Measurements from ENCODE around the gene MYLK4. TPM values are rescaled to one million over a fixed set of nuclear protein-coding genes. Genes with fewer than 3 reads are reported as not detected.

Gene MYLK4
- total and polyA plus RNA-seq, 5 donors from 2014 or later, result 0.20 to 0.91 (median 0.37) TPM; not detected in 2

- H3K27me3 ChIP-seq (ENCODE audit: control insufficient read depth, insufficient read depth, low read length), result no peaks in the 10 kb centered on the region
- no peak for DNase-seq
- Mint-ChIP-seq H3K9me3 (no peaks in the 10 kb centered on the region), H3K27me3 (no peaks in the 10 kb centered on the region), H3K27ac (peak overlapping the region; percentile 84 to 95 (median 89)), H3K4me3 (no peak overlapping the region), H3K36me3 (peaks cover 2% of the 10 kb centered on the region), H3K4me1 (peaks cover 4 to 43% (median 21%) of the 10 kb centered on the region in 4 donors)
- no peaks in the 10 kb centered on the region for H3K9me3 ChIP-seq (ENCODE audit: control insufficient read depth in 2 of 2, low read length in 2 of 2)
- H3K4me3 ChIP-seq (ENCODE audit: low read depth, low read length), result no peak overlapping the region
- no peak overlapping the region for H3K27ac ChIP-seq (ENCODE audit: insufficient read depth, low read length, poor library complexity, severe bottlenecking)
- H3K4me1 ChIP-seq (ENCODE audit: control insufficient read depth, insufficient read depth, low read length, poor library complexity, severe bottlenecking), result peaks cover 17% of the 10 kb centered on the region
- no peak for ATAC-seq (ENCODE audit: low read depth in 2 of 2)
- no peaks in the 10 kb centered on the region for H3K36me3 ChIP-seq (ENCODE audit: control insufficient read depth, insufficient read depth, low read length)
Measured at GRCh38 chr6:2794171-2794730, 43.5 kb upstream of the MYLK4 start.

- Histone ChIP-seq H3K4me3 (ENCODE audit: low read depth, low read length) (peak overlapping the region; percentile 16), H3K27ac (ENCODE audit: insufficient read depth, low read length, poor library complexity, severe bottlenecking) (peak overlapping the region; percentile 60), H3K4me1 (ENCODE audit: control insufficient read depth, insufficient read depth, low read length, poor library complexity, severe bottlenecking) (peaks cover 17% of the 10 kb centered on the region), H3K27me3 (ENCODE audit: control insufficient read depth, insufficient read depth, low read length) (no peaks in the 10 kb centered on the region), H3K36me3 (ENCODE audit: control insufficient read depth, insufficient read depth, low read length) (no peaks in the 10 kb centered on the region), H3K9me3 (ENCODE audit: control insufficient read depth in 2 of 2, low read length in 2 of 2) (no peaks in the 10 kb centered on the region)
- Mint-ChIP-seq H3K9me3 (no peaks in the 10 kb centered on the region), H3K36me3 (peaks cover 2% of the 10 kb centered on the region), H3K27ac (peak overlapping the region; percentile 10 to 95 (median 89)), H3K4me1 (peaks cover 4 to 43% (median 21%) of the 10 kb centered on the region in 4 donors), H3K27me3 (no peaks in the 10 kb centered on the region), H3K4me3 (peak overlapping the region in 2 of 4 donors; percentile 46 to 57)
- peak; percentile 57 to 64 for ATAC-seq (ENCODE audit: low read depth in 2 of 2)
- DNase-seq, result peak in 1 of 3 donors; percentile 69
Measured at GRCh38 chr6:2793534-2794151, 42.9 kb upstream of the MYLK4 start.

GRCh38 chr6:2792330-2793110 lies 41.8 kb upstream of the MYLK4 start:
- Mint-ChIP-seq H3K4me3 (no peak overlapping the region), H3K27ac (peak overlapping the region; percentile 56 to 95 (median 89)), H3K4me1 (peaks cover 4 to 43% (median 24%) of the 10 kb centered on the region in 4 donors)

GRCh38 chr6:2791450-2791974 lies 40.8 kb upstream of the MYLK4 start:
- Histone ChIP-seq H3K4me1 (ENCODE audit: control insufficient read depth, insufficient read depth, low read length, poor library complexity, severe bottlenecking) (peaks cover 17% of the 10 kb centered on the region), H3K27ac (ENCODE audit: insufficient read depth, low read length, poor library complexity, severe bottlenecking) (no peak overlapping the region), H3K27me3 (ENCODE audit: control insufficient read depth, insufficient read depth, low read length) (no peaks in the 10 kb centered on the region), H3K9me3 (ENCODE audit: control insufficient read depth in 2 of 2, low read length in 2 of 2) (no peaks in the 10 kb centered on the region), H3K36me3 (ENCODE audit: control insufficient read depth, insufficient read depth, low read length) (peaks cover 6% of the 10 kb centered on the region), H3K4me3 (ENCODE audit: low read depth, low read length) (no peak overlapping the region)
- Mint-ChIP-seq H3K27me3 (no peaks in the 10 kb centered on the region), H3K4me1 (peaks cover 4 to 39% (median 22%) of the 10 kb centered on the region in 4 donors), H3K9me3 (no peaks in the 10 kb centered on the region), H3K27ac (peak overlapping the region; percentile 36 to 79 (median 65)), H3K36me3 (peaks cover 11% of the 10 kb centered on the region), H3K4me3 (peak overlapping the region in 2 of 4 donors; percentile 13 to 35)
- ATAC-seq (ENCODE audit: low read depth in 2 of 2) (no peak), DNase-seq (no peak)

More at GRCh38 chr6:2792330-2793110, 41.8 kb upstream of the MYLK4 start:
- DNase-seq, result no peak
- Histone ChIP-seq H3K4me3 (ENCODE audit: low read depth, low read length) (no peak overlapping the region), H3K4me1 (ENCODE audit: control insufficient read depth, insufficient read depth, low read length, poor library complexity, severe bottlenecking) (peaks cover 17% of the 10 kb centered on the region), H3K36me3 (ENCODE audit: control insufficient read depth, insufficient read depth, low read length) (peaks cover 2% of the 10 kb centered on the region), H3K9me3 (ENCODE audit: control insufficient read depth in 2 of 2, low read length in 2 of 2) (no peaks in the 10 kb centered on the region), H3K27me3 (ENCODE audit: control insufficient read depth, insufficient read depth, low read length) (no peaks in the 10 kb centered on the region), H3K27ac (ENCODE audit: insufficient read depth, low read length, poor library complexity, severe bottlenecking) (no peak overlapping the region)
- Mint-ChIP-seq H3K27me3 (no peaks in the 10 kb centered on the region), H3K36me3 (peaks cover 8% of the 10 kb centered on the region), H3K9me3 (no peaks in the 10 kb centered on the region)
- no peak for ATAC-seq (ENCODE audit: low read depth in 2 of 2)

GRCh38 chr6:2790588-2791449 lies 40.1 kb upstream of the MYLK4 start:
- Mint-ChIP-seq H3K27ac (peak overlapping the region; percentile 36 to 65 (median 56)), H3K4me3 (peak overlapping the region in 3 of 4 donors; percentile 13 to 78 (median 35)), H3K4me1 (peaks cover 4 to 39% (median 27%) of the 10 kb centered on the region in 4 donors), H3K36me3 (peaks cover 17% of the 10 kb centered on the region), H3K9me3 (no peaks in the 10 kb centered on the region), H3K27me3 (no peaks in the 10 kb centered on the region)
- DNase-seq, result peak; percentile 23 to 78 (median 50)
- Histone ChIP-seq H3K27me3 (ENCODE audit: control insufficient read depth, insufficient read depth, low read length) (no peaks in the 10 kb centered on the region), H3K9me3 (ENCODE audit: control insufficient read depth in 2 of 2, low read length in 2 of 2) (no peaks in the 10 kb centered on the region), H3K4me3 (ENCODE audit: low read depth, low read length) (no peak overlapping the region), H3K27ac (ENCODE audit: insufficient read depth, low read length, poor library complexity, severe bottlenecking) (no peak overlapping the region), H3K4me1 (ENCODE audit: control insufficient read depth, insufficient read depth, low read length, poor library complexity, severe bottlenecking) (peaks cover 17% of the 10 kb centered on the region), H3K36me3 (ENCODE audit: control insufficient read depth, insufficient read depth, low read length) (peaks cover 6% of the 10 kb centered on the region)
- ATAC-seq (ENCODE audit: low read depth in 2 of 2), result peak; percentile 62 to 67

- H3K9me3 ChIP-seq (ENCODE audit: control insufficient read depth in 2 of 2, low read length in 2 of 2), result no peaks in the 10 kb centered on the region
- H3K27me3 ChIP-seq (ENCODE audit: control insufficient read depth, insufficient read depth, low read length), result no peaks in the 10 kb centered on the region
- peaks cover 34% of the 10 kb centered on the region for H3K36me3 Mint-ChIP-seq
- DNase-seq (no peak), ATAC-seq (ENCODE audit: low read depth in 2 of 2) (no peak)
- no peaks in the 10 kb centered on the region for H3K4me1 ChIP-seq (ENCODE audit: control insufficient read depth, insufficient read depth, low read length, poor library complexity, severe bottlenecking)
- peaks cover 7 to 29% (median 20%) of the 10 kb centered on the region in 4 donors for H3K4me1 Mint-ChIP-seq
- no peak overlapping the region for H3K4me3 Mint-ChIP-seq
- H3K4me3 ChIP-seq (ENCODE audit: low read depth, low read length), result no peak overlapping the region
- H3K27me3 Mint-ChIP-seq, result no peaks in the 10 kb centered on the region
- H3K27ac ChIP-seq (ENCODE audit: insufficient read depth, low read length, poor library complexity, severe bottlenecking), result no peak overlapping the region
- H3K27ac Mint-ChIP-seq, result no peak overlapping the region
- no peaks in the 10 kb centered on the region for H3K9me3 Mint-ChIP-seq
- H3K36me3 ChIP-seq (ENCODE audit: control insufficient read depth, insufficient read depth, low read length), result peaks cover 36% of the 10 kb centered on the region
Measured at GRCh38 chr6:2786269-2786668, 35.5 kb upstream of the MYLK4 start.

- Histone ChIP-seq H3K27me3 (ENCODE audit: control insufficient read depth, insufficient read depth, low read length) (no peaks in the 10 kb centered on the region), H3K4me3 (ENCODE audit: low read depth, low read length) (no peak overlapping the region), H3K36me3 (ENCODE audit: control insufficient read depth, insufficient read depth, low read length) (peaks cover 49% of the 10 kb centered on the region), H3K27ac (ENCODE audit: insufficient read depth, low read length, poor library complexity, severe bottlenecking) (no peak overlapping the region), H3K9me3 (ENCODE audit: control insufficient read depth in 2 of 2, low read length in 2 of 2) (no peaks in the 10 kb centered on the region), H3K4me1 (ENCODE audit: control insufficient read depth, insufficient read depth, low read length, poor library complexity, severe bottlenecking) (no peaks in the 10 kb centered on the region)
- Mint-ChIP-seq H3K4me3 (no peak overlapping the region), H3K36me3 (peaks cover 44% of the 10 kb centered on the region), H3K9me3 (no peaks in the 10 kb centered on the region), H3K4me1 (peaks cover 5 to 23% (median 16%) of the 10 kb centered on the region in 4 donors), H3K27ac (no peak overlapping the region), H3K27me3 (no peaks in the 10 kb centered on the region)
- no peak for ATAC-seq (ENCODE audit: low read depth in 2 of 2)
- DNase-seq, result no peak
Measured at GRCh38 chr6:2784930-2785329, 34.2 kb upstream of the MYLK4 start.

Data from CD4-positive, CD25-positive, alpha-beta regulatory T cell (primary cell).